PC-9 (cell line): ENCODE data around the gene CRYZL1.

Experiments used
- EZH2 ChIP-seq: fragments of 200-600 bp; sonication (generic); IDR thresholded peaks from 2 replicates; pipeline ENCODE4 v1.8.0; 2017; ENCODE audit warnings: antibody characterized with exemption, low read depth
- TF ChIP-seq, protein P1 (sequence below): fragments of 200-600 bp; sonication (generic); conservative IDR thresholded peaks from 2 replicates; pipeline ENCODE4 v1.6.1; 2017; ENCODE audit warnings: mixed run types, antibody characterized with exemption, mild to moderate bottlenecking, moderate library complexity

DNA sequence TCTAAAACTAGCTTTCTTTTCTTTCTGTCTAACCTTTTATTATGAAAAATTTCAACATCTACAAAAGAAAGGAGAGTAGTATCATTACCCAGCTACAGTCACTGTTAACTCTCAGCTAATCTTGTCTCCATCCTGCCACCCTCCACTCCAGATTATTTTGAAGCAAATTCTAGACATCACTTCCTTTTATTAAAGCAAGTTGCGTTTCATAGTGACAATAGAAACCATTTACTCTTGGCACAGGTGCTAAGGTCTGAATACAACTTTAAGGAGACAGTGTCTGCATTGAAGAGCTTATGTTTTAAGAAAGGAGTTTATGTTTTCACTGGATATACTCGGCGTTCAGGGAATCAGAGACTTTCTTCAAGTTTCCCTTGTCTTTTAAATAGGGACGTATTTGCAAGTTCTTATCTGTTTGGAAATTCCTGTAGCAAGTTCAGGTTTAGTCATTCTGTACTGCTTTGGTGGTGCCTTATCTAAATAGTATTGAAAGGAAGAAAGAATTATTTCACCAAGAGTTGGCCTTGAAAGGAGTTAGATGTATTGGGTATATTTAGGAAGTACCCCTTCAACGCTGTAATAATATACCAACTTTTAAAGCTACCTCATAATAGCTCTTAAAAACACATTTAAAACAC, 43.5 kb upstream of the CRYZL1 start:
- TF ChIP-seq, protein P1, sequence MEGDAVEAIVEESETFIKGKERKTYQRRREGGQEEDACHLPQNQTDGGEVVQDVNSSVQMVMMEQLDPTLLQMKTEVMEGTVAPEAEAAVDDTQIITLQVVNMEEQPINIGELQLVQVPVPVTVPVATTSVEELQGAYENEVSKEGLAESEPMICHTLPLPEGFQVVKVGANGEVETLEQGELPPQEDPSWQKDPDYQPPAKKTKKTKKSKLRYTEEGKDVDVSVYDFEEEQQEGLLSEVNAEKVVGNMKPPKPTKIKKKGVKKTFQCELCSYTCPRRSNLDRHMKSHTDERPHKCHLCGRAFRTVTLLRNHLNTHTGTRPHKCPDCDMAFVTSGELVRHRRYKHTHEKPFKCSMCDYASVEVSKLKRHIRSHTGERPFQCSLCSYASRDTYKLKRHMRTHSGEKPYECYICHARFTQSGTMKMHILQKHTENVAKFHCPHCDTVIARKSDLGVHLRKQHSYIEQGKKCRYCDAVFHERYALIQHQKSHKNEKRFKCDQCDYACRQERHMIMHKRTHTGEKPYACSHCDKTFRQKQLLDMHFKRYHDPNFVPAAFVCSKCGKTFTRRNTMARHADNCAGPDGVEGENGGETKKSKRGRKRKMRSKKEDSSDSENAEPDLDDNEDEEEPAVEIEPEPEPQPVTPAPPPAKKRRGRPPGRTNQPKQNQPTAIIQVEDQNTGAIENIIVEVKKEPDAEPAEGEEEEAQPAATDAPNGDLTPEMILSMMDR = no peak
- no peak for TF ChIP-seq EZH2
